ENCODE results near the gene RAB1A. TPM values are rescaled to one million over a fixed set of nuclear protein-coding genes. Genes with fewer than 3 reads are reported as not detected.

The RAB1A gene
- total and polyA plus RNA-seq, 2 of the 13 experiments (the other 11 are each of a cell fraction or from before 2014, with no cell fraction given), result 206 to 226 TPM

DNA sequence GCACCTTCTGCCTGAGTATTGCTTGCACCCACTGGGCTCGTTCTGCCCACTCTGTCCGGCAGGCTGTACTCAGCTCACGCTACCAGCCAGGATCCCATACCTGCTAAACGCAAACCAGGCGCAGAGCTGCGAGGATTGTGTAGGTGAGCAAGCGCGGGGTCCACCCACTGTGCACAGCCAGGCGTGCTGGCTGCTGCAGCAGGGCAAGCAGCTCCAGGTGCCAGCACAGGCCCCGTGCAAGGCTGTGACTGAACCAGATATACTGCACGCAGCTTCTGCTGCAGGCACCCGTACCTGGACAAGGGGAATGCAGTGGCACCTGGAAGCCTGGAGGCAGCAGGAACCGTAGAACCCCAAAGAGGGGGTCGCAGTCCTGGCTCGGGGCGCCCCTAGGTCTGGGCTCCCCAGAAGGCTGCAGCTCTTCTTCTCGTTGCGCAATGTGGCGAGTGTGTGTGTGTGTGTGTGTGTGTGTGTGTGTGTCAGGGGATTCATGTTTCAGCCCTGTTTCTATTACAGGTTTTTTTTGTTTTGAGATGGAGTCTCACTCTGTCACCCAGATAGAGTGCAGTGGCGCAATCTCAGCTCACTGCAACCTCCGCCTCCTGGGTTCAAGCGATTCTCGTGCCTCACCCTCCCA, 46.1 kb upstream of the RAB1A start:
- Histone ChIP-seq H3K9ac (ENCODE audit: insufficient read depth, low read depth, low read length) (no peak overlapping the region), H2AFZ (ENCODE audit: low read length) (no peak overlapping the region), H3K36me3 (replicated peaks in 1 of 2; ENCODE audit: control insufficient read depth in 1 of 2, insufficient read depth in 2 of 2, low read length in 2 of 2) (no peaks in the 10 kb centered on the region), H3K79me2 (ENCODE audit: insufficient read depth, low read length) (no peaks in the 10 kb centered on the region), H3K4me3 (replicated peaks in 1 of 3; ENCODE audit: insufficient read depth in 1 of 3, low read depth in 2 of 3, low read length in 3 of 3) (peak overlapping the region in 1 of 3 experiments; percentile 27; a peak in 1 of 6 replicates), H3K27me3 (ENCODE audit: control insufficient read depth in 1 of 2, insufficient read depth in 2 of 2, low read length in 2 of 2) (peaks cover 3 to 9% of the 10 kb centered on the region in 2 experiments; a peak in 3 of 5 replicates), H4K20me1 (ENCODE audit: insufficient read depth, low read length) (no peaks in the 10 kb centered on the region), H3K4me2 (ENCODE audit: low read depth, low read length) (peak overlapping the region; percentile 64), H3K4me1 (ENCODE audit: insufficient read depth, low read length) (peaks cover 58% of the 10 kb centered on the region), H3K9me3 (ENCODE audit: low read length) (no peaks in the 10 kb centered on the region), H3K27ac (ENCODE audit: extremely low read length, insufficient read depth, low read length) (no peak overlapping the region)
- FAIRE-seq, result no peak
- ChIA-PET POLR2A (interaction anchor here (1.0 to 1.4 kb wide), 2 partner anchors 11 to 12 kb away, joined by 4 to 5 read pairs; no protein-coding TSS in a partner anchor), CTCF (ENCODE audit: low intra/inter-chr PET ratio, low total read pairs) (no interaction called here)
- WGBS (ENCODE audit: low lambda C conversion rate), result 33% methylated on average over 22 of the region's 23 CpGs
- DNase-seq (ENCODE audit: low spot score), result no peak
- BruUV-seq (replicated peaks), result no TSS peak
- in situ Hi-C loops (cut with HindIII; ENCODE audit: extremely low pct_ligation_motif_present, low pct_unique_long_range_greater_than_20kb) (loop anchor here (25.0 kb wide), 1 partner anchor 264 kb away; no protein-coding TSS in a partner anchor), intact Hi-C loops (cut with micrococcal nuclease; ENCODE audit: unreplicated experiment) (no loop called here)
- peak; percentile 78 for ATAC-seq
- TF ChIP-seq RBAK (CRISPR knock-in tag; IDR thresholded peaks at IDR 0.05) (0 out of 2 replicates have a peak, but pooled peaks have one; percentile 55), ATF1 (CRISPR knock-in tag; IDR thresholded peaks at IDR 0.05) (no peak), ZFY (CRISPR knock-in tag; IDR thresholded peaks at IDR 0.05) (no peak), NFYB (CRISPR knock-in tag; IDR thresholded peaks at IDR 0.05) (no peak), MTA3 (CRISPR knock-in tag; IDR thresholded peaks at IDR 0.05) (no peak), PHF20 (CRISPR knock-in tag; IDR thresholded peaks at IDR 0.05) (no peak), GFI1 (CRISPR knock-in tag; IDR thresholded peaks at IDR 0.05; ENCODE audit: borderline replicate concordance) (no peak), ZBTB7A (CRISPR knock-in tag; IDR thresholded peaks at IDR 0.05) (no peak), NAIF1 (CRISPR knock-in tag; IDR thresholded peaks at IDR 0.05; ENCODE audit: borderline replicate concordance) (no peak)
- TF ChIP-seq, protein P1, sequence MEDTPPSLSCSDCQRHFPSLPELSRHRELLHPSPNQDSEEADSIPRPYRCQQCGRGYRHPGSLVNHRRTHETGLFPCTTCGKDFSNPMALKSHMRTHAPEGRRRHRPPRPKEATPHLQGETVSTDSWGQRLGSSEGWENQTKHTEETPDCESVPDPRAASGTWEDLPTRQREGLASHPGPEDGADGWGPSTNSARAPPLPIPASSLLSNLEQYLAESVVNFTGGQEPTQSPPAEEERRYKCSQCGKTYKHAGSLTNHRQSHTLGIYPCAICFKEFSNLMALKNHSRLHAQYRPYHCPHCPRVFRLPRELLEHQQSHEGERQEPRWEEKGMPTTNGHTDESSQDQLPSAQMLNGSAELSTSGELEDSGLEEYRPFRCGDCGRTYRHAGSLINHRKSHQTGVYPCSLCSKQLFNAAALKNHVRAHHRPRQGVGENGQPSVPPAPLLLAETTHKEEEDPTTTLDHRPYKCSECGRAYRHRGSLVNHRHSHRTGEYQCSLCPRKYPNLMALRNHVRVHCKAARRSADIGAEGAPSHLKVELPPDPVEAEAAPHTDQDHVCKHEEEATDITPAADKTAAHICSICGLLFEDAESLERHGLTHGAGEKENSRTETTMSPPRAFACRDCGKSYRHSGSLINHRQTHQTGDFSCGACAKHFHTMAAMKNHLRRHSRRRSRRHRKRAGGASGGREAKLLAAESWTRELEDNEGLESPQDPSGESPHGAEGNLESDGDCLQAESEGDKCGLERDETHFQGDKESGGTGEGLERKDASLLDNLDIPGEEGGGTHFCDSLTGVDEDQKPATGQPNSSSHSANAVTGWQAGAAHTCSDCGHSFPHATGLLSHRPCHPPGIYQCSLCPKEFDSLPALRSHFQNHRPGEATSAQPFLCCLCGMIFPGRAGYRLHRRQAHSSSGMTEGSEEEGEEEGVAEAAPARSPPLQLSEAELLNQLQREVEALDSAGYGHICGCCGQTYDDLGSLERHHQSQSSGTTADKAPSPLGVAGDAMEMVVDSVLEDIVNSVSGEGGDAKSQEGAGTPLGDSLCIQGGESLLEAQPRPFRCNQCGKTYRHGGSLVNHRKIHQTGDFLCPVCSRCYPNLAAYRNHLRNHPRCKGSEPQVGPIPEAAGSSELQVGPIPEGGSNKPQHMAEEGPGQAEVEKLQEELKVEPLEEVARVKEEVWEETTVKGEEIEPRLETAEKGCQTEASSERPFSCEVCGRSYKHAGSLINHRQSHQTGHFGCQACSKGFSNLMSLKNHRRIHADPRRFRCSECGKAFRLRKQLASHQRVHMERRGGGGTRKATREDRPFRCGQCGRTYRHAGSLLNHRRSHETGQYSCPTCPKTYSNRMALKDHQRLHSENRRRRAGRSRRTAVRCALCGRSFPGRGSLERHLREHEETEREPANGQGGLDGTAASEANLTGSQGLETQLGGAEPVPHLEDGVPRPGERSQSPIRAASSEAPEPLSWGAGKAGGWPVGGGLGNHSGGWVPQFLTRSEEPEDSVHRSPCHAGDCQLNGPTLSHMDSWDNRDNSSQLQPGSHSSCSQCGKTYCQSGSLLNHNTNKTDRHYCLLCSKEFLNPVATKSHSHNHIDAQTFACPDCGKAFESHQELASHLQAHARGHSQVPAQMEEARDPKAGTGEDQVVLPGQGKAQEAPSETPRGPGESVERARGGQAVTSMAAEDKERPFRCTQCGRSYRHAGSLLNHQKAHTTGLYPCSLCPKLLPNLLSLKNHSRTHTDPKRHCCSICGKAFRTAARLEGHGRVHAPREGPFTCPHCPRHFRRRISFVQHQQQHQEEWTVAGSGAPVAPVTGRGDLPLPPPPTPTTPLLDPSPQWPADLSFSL (CRISPR knock-in tag; IDR thresholded peaks at IDR 0.05), result no peak
- TF ChIP-seq, protein P2, sequence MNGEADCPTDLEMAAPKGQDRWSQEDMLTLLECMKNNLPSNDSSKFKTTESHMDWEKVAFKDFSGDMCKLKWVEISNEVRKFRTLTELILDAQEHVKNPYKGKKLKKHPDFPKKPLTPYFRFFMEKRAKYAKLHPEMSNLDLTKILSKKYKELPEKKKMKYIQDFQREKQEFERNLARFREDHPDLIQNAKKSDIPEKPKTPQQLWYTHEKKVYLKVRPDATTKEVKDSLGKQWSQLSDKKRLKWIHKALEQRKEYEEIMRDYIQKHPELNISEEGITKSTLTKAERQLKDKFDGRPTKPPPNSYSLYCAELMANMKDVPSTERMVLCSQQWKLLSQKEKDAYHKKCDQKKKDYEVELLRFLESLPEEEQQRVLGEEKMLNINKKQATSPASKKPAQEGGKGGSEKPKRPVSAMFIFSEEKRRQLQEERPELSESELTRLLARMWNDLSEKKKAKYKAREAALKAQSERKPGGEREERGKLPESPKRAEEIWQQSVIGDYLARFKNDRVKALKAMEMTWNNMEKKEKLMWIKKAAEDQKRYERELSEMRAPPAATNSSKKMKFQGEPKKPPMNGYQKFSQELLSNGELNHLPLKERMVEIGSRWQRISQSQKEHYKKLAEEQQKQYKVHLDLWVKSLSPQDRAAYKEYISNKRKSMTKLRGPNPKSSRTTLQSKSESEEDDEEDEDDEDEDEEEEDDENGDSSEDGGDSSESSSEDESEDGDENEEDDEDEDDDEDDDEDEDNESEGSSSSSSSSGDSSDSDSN (CRISPR knock-in tag; IDR thresholded peaks at IDR 0.05), result 0 out of 2 replicates have a peak, but pooled peaks have one; percentile 19
- TF ChIP-seq, protein P3, sequence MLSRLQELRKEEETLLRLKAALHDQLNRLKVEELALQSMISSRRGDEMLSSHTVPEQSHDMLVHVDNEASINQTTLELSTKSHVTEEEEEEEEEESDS (CRISPR knock-in tag; IDR thresholded peaks at IDR 0.05; ENCODE audit: borderline replicate concordance), result no peak
- TF ChIP-seq, protein P4, sequence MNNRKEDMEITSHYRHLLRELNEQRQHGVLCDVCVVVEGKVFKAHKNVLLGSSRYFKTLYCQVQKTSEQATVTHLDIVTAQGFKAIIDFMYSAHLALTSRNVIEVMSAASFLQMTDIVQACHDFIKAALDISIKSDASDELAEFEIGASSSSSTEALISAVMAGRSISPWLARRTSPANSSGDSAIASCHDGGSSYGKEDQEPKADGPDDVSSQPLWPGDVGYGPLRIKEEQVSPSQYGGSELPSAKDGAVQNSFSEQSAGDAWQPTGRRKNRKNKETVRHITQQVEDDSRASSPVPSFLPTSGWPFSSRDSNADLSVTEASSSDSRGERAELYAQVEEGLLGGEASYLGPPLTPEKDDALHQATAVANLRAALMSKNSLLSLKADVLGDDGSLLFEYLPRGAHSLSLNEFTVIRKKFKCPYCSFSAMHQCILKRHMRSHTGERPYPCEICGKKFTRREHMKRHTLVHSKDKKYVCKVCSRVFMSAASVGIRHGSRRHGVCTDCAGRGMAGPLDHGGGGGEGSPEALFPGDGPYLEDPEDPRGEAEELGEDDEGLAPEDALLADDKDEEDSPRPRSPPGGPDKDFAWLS (CRISPR knock-in tag; IDR thresholded peaks at IDR 0.05; ENCODE audit: borderline replicate concordance), result no peak
